ENCODE results near the gene CDC40.
A peak's percentile ranks its signal among the peaks of the same experiment; 100 is the strongest.

CDC40 gene

GRCh38 chr6:110180228-110181008 lies at the start of gene CDC40:
Gene CDC40 (plus strand): TSS chr6:110180427. CDS start chr6:110180445, 18 bp downstream.
- DNase-seq: peak; percentile 58

- no peak for DNase-seq
These were observed 42.0 kb upstream of the CDC40 start for GRCh38 chr6:110137924-110138887.

- no peak for DNase-seq
These were observed 41.2 kb upstream of the CDC40 start for GRCh38 chr6:110139052-110139451.

- DNase-seq: no peak
These were observed 39.6 kb upstream of the CDC40 start for GRCh38 chr6:110140650-110141049.

- DNase-seq: no peak
These were observed 32.4 kb upstream of the CDC40 start for GRCh38 chr6:110147870-110148269.

GRCh38 chr6:110158479-110158878 lies 21.7 kb upstream of the CDC40 start:
- no peak for DNase-seq

- no peak for DNase-seq
These were observed 10.1 kb upstream of the CDC40 start for GRCh38 chr6:110170081-110170480.

GRCh38 chr6:110173506-110174132 lies 6.6 kb upstream of the CDC40 start:
- DNase-seq: no peak

- peak; percentile 53 for DNase-seq
These were observed 1.4 kb upstream of the CDC40 start for GRCh38 chr6:110178626-110179405.

- DNase-seq: peak; percentile 98
These were observed 610 bp upstream of the CDC40 start, which contains the start of gene WASF1 for GRCh38 chr6:110179406-110180227. Gene WASF1 (minus strand): TSS chr6:110179670. CDS start chr6:110127601, 52,069 bp downstream.

- no peak for DNase-seq
These were observed 1.2 kb downstream of the CDC40 start for GRCh38 chr6:110181131-110182030.

- no peak for DNase-seq
These were observed 3.2 kb downstream of the CDC40 start for GRCh38 chr6:110183292-110183885.

GRCh38 chr6:110185879-110186278 lies 5.7 kb downstream of the CDC40 start:
- DNase-seq: no peak

- no peak for DNase-seq
These were observed 8.6 kb downstream of the CDC40 start for GRCh38 chr6:110188791-110189190.

GRCh38 chr6:110190726-110191125 lies 10.5 kb downstream of the CDC40 start:
- no peak for DNase-seq

GRCh38 chr6:110191477-110191876 lies 11.2 kb downstream of the CDC40 start:
- DNase-seq: no peak

GRCh38 chr6:110195639-110196038 lies 15.4 kb downstream of the CDC40 start:
- DNase-seq: no peak

- DNase-seq: no peak
These were observed 16.6 kb downstream of the CDC40 start for GRCh38 chr6:110196874-110197273.

- no peak for DNase-seq
These were observed 18.3 kb downstream of the CDC40 start for GRCh38 chr6:110198561-110198960.
